ENCODE data around the gene P3H4. TPM values are rescaled to one million over a fixed set of nuclear protein-coding genes. Genes with fewer than 3 reads are reported as not detected.

P3H4 gene
- total RNA-seq, 5 donors from 2014 or later (not counting 1 experiment from before 2014, with no cell fraction given): 2.9 to 11.0 (median 7.7) TPM

DNA sequence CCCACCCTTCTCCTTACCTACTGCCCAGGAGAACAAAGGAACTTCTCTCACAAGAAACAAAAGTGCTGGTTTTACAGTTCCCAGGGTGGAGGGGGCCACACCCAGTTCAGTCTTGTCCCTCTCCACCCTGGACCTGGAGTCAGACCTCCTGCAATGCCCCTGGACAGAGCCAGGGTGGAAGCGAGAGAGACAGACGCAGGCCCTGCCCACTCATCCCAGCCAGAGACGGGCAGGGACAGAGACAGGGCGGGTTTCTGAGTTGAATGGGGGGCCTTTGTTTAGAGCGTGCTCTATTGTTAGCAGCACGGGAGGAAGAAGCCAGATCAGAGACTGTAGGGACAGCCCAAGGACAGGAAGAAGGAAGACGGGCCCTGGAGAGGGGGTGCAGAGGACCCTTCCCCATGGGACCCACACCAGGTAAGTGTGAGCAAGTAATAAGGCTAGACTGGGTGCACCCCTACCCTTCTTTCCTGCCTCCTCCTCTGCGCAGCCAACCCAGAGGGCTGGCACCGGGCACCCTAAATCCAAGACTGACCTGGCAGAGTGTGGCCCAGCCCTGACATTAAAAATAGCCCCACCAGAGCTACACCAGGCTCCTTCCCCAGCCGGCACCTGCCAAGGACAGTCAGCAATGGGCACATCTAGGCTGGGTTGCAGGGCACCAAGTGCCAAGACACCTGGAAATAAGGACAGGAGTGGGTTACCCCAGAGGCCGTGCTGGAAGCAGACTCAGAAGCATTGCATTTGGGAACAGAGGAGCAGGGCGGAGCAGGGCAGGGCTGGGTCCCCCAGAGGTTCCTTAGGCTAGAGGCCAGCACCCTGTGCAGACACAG lies 36.1 kb downstream of the P3H4 start:
- H3K4me3 Mint-ChIP-seq: no peak overlapping the region
- Histone ChIP-seq H3K36me3 (ENCODE audit: control insufficient read depth in 2 of 2, extremely low read depth in 1 of 2, insufficient read depth in 1 of 2, low read length in 1 of 2) (peaks cover 0 to 3% of the 10 kb centered on the region in 2 donors), H3K4me3 (ENCODE audit: control insufficient read depth in 1 of 2, extremely low read depth in 1 of 2, low read length in 1 of 2) (no peak overlapping the region), H3K4me1 (ENCODE audit: control insufficient read depth in 1 of 2, extremely low read depth in 1 of 2, insufficient read depth in 2 of 2, low read length in 2 of 2) (no peaks in the 10 kb centered on the region), H3K27ac (ENCODE audit: low read length) (no peak overlapping the region), H3K9me3 (no peaks in the 10 kb centered on the region), H3K27me3 (replicated peaks in 1 of 2; ENCODE audit: control insufficient read depth in 2 of 2, extremely low read depth in 1 of 2, insufficient read depth in 2 of 2, low read length in 1 of 2) (peaks cover 0 to 55% of the 10 kb centered on the region in 2 experiments)
- no peaks in the 10 kb centered on the region for H3K36me3 Mint-ChIP-seq
- H3K27me3 Mint-ChIP-seq: peaks cover 0 to 14% of the 10 kb centered on the region in 2 donors
- ChIA-PET POLR2A (no interaction called here), CTCF (no interaction called here)
- no peak overlapping the region for H3K27ac Mint-ChIP-seq
- peaks cover 3 to 5% (median 4%) of the 10 kb centered on the region in 3 donors for H3K4me1 Mint-ChIP-seq
- no peaks in the 10 kb centered on the region for H3K9me3 Mint-ChIP-seq
- WGBS (ENCODE audit: insufficient coverage): 89% methylated on average over 10 of the region's 12 CpGs
- DNase-seq (no peak), ATAC-seq (replicated peaks in 1 of 4) (no peak)

DNA sequence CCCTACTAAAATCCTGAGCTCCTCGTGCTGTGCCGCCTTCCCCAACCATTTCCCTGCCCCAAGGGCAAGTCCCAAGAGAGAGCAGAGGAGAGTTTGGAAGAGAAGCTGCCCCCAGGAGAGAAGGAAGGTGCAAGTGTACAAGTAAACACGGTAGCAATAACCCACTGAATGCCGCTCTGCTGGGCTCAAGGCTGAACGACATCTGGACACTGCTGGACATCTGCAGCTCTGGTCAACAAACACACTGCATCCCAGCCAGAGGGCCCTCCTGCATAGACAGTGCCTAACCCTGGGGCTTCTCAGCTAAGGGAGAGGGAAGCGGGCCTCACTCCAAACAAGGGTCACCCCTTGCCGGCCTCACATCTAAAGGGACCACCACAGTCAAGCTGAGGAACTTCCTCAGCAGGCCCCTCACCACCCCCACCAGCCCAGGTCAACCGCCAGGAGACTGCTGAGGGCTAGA lies 38.0 kb downstream of the P3H4 start:
- WGBS (ENCODE audit: insufficient coverage): no CpG with 5 or more reads among the region's 8 CpGs
- Histone ChIP-seq H3K27me3 (replicated peaks in 1 of 2; ENCODE audit: control insufficient read depth in 2 of 2, extremely low read depth in 1 of 2, insufficient read depth in 2 of 2, low read length in 1 of 2) (peaks cover 0 to 46% of the 10 kb centered on the region in 2 experiments), H3K4me1 (ENCODE audit: control insufficient read depth in 1 of 2, extremely low read depth in 1 of 2, insufficient read depth in 2 of 2, low read length in 2 of 2) (no peaks in the 10 kb centered on the region), H3K36me3 (ENCODE audit: control insufficient read depth in 2 of 2, extremely low read depth in 1 of 2, insufficient read depth in 1 of 2, low read length in 1 of 2) (peaks cover 0 to 3% of the 10 kb centered on the region in 2 donors), H3K27ac (ENCODE audit: low read length) (no peak overlapping the region), H3K9me3 (no peaks in the 10 kb centered on the region), H3K4me3 (ENCODE audit: control insufficient read depth in 1 of 2, extremely low read depth in 1 of 2, low read length in 1 of 2) (no peak overlapping the region)
- Mint-ChIP-seq H3K27me3 (peaks cover 0 to 12% of the 10 kb centered on the region in 2 donors), H3K4me1 (peaks cover 3 to 5% (median 4%) of the 10 kb centered on the region in 3 donors), H3K9me3 (no peaks in the 10 kb centered on the region), H3K4me3 (no peak overlapping the region), H3K27ac (no peak overlapping the region), H3K36me3 (no peaks in the 10 kb centered on the region)
- POLR2A ChIA-PET: no interaction called here
- DNase-seq: no peak
- CTCF ChIA-PET: interaction anchor here in 1 of 2 donors (0.6 kb wide), 1 partner anchor 26 kb away, joined by 3 read pairs; no protein-coding TSS in a partner anchor
- ATAC-seq (replicated peaks in 1 of 4): no peak

DNA sequence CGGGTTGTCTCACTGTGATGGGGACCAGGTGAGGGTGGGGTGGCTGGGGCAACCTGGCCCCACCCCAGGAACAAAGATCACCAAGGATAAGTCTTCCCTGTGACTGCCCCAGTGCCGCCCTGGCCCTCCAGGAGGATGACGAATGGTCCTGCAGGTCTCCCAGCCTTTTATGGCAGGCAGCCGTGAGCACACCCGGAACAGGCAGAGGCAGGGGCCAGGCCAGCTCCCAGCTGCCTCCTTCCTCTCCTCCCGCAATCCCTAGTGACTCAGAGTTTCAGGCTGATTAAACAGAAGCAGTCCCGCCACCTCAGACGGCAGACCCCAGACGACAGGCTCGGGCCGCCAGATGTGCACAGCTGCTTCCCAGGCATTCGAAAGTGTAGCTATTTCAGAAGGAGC lies 38.6 kb downstream of the P3H4 start:
- DNase-seq (no peak), ATAC-seq (replicated peaks in 1 of 4) (no peak)
- POLR2A ChIA-PET: no interaction called here
- no peak overlapping the region for H3K4me3 ChIP-seq (ENCODE audit: control insufficient read depth in 1 of 2, extremely low read depth in 1 of 2, low read length in 1 of 2)
- H3K36me3 Mint-ChIP-seq: no peaks in the 10 kb centered on the region
- H3K27me3 ChIP-seq (replicated peaks in 1 of 2; ENCODE audit: control insufficient read depth in 2 of 2, extremely low read depth in 1 of 2, insufficient read depth in 2 of 2, low read length in 1 of 2): peaks cover 0 to 44% of the 10 kb centered on the region in 2 experiments
- no peaks in the 10 kb centered on the region for H3K4me1 ChIP-seq (ENCODE audit: control insufficient read depth in 1 of 2, extremely low read depth in 1 of 2, insufficient read depth in 2 of 2, low read length in 2 of 2)
- peaks cover 0 to 12% of the 10 kb centered on the region in 2 donors for H3K27me3 Mint-ChIP-seq
- WGBS (ENCODE audit: insufficient coverage): 88% methylated on average over 12 of the region's 12 CpGs
- CTCF ChIA-PET: interaction anchor here in 1 of 2 donors (0.6 kb wide), 1 partner anchor 26 kb away, joined by 3 read pairs; no protein-coding TSS in a partner anchor
- no peak overlapping the region for H3K4me3 Mint-ChIP-seq
- H3K27ac ChIP-seq (ENCODE audit: low read length): no peak overlapping the region
- no peaks in the 10 kb centered on the region for H3K9me3 ChIP-seq
- peaks cover 0 to 3% of the 10 kb centered on the region in 2 donors for H3K36me3 ChIP-seq (ENCODE audit: control insufficient read depth in 2 of 2, extremely low read depth in 1 of 2, insufficient read depth in 1 of 2, low read length in 1 of 2)
- H3K27ac Mint-ChIP-seq: no peak overlapping the region
- peaks cover 3 to 5% (median 4%) of the 10 kb centered on the region in 3 donors for H3K4me1 Mint-ChIP-seq
- no peaks in the 10 kb centered on the region for H3K9me3 Mint-ChIP-seq

DNA sequence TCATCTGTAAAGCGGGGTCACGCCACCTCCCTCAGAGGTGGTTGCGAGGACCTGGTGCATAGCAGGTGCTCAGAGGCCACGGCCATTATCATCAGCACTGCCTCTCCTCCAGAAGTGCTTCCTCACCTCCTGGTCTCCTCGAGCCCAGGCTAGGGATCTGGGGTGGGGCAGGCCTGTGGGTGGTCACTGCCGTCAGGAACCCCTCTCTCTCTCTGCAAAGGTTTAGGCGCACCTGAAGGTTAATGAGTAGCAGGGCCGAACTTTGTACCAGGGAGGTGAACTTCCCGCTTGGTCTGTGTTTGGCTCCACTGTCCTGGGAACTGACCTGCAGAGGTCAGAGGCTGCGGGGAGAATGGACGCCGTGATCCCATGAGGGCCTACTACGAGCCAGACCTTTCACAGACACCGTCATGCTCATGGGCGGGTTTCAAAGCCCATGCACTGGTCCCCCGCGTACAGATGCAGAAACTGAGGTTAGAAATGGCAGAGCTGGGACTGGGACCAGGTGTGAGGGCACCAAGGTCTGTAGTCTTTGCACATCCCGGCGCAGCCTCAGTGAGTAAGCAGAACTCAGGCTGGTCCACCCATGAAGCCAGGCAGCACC lies 39.1 kb downstream of the P3H4 start:
- no peaks in the 10 kb centered on the region for H3K9me3 ChIP-seq
- H3K27ac Mint-ChIP-seq: no peak overlapping the region
- H3K4me3 ChIP-seq (ENCODE audit: control insufficient read depth in 1 of 2, extremely low read depth in 1 of 2, low read length in 1 of 2): no peak overlapping the region
- DNase-seq: no peak
- H3K27me3 ChIP-seq (replicated peaks in 1 of 2; ENCODE audit: control insufficient read depth in 2 of 2, extremely low read depth in 1 of 2, insufficient read depth in 2 of 2, low read length in 1 of 2): peaks cover 0 to 42% of the 10 kb centered on the region in 2 experiments
- POLR2A ChIA-PET: no interaction called here
- no peak overlapping the region for H3K27ac ChIP-seq (ENCODE audit: low read length)
- peaks cover 0 to 3% of the 10 kb centered on the region in 2 donors for H3K36me3 ChIP-seq (ENCODE audit: control insufficient read depth in 2 of 2, extremely low read depth in 1 of 2, insufficient read depth in 1 of 2, low read length in 1 of 2)
- peaks cover 0 to 12% of the 10 kb centered on the region in 2 donors for H3K27me3 Mint-ChIP-seq
- peaks cover 3 to 5% (median 4%) of the 10 kb centered on the region in 3 donors for H3K4me1 Mint-ChIP-seq
- H3K4me3 Mint-ChIP-seq: no peak overlapping the region
- no peaks in the 10 kb centered on the region for H3K9me3 Mint-ChIP-seq
- 88% methylated on average over 14 of the region's 19 CpGs for WGBS (ENCODE audit: insufficient coverage)
- CTCF ChIA-PET: no interaction called here
- no peaks in the 10 kb centered on the region for H3K36me3 Mint-ChIP-seq
- ATAC-seq (replicated peaks in 1 of 4): no peak
- no peaks in the 10 kb centered on the region for H3K4me1 ChIP-seq (ENCODE audit: control insufficient read depth in 1 of 2, extremely low read depth in 1 of 2, insufficient read depth in 2 of 2, low read length in 2 of 2)

DNA sequence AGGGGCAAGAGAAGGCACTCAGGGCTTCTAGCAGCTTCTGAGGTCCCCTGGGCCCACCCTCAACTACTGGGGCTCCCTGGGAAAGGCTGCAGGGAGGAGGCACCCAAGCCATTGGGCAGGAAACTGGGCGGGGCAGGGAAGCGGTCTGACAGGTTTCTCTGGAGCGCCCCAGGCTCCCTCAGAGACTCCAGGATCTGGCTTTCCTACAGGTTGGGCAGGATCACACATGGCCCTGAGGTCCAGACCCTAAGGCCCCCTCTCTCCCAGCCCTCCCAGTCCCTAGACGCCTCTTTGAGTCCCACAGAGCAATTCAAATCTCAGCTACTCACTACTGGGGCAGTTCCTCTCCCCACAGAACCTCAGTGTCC lies 39.5 kb downstream of the P3H4 start:
- H3K4me3 Mint-ChIP-seq: no peak overlapping the region
- ChIA-PET POLR2A (no interaction called here), CTCF (no interaction called here)
- Histone ChIP-seq H3K27ac (ENCODE audit: low read length) (no peak overlapping the region), H3K36me3 (ENCODE audit: control insufficient read depth in 2 of 2, extremely low read depth in 1 of 2, insufficient read depth in 1 of 2, low read length in 1 of 2) (peaks cover 0 to under 1% of the 10 kb centered on the region in 2 donors), H3K4me1 (ENCODE audit: control insufficient read depth in 1 of 2, extremely low read depth in 1 of 2, insufficient read depth in 2 of 2, low read length in 2 of 2) (no peaks in the 10 kb centered on the region), H3K27me3 (replicated peaks in 1 of 2; ENCODE audit: control insufficient read depth in 2 of 2, extremely low read depth in 1 of 2, insufficient read depth in 2 of 2, low read length in 1 of 2) (peaks cover 0 to 37% of the 10 kb centered on the region in 2 experiments), H3K4me3 (ENCODE audit: control insufficient read depth in 1 of 2, extremely low read depth in 1 of 2, low read length in 1 of 2) (no peak overlapping the region), H3K9me3 (no peaks in the 10 kb centered on the region)
- no peaks in the 10 kb centered on the region for H3K36me3 Mint-ChIP-seq
- 82% methylated on average over 4 of the region's 4 CpGs for WGBS (ENCODE audit: insufficient coverage)
- ATAC-seq (replicated peaks in 1 of 4) (no peak), DNase-seq (no peak)
- peaks cover 3 to 5% (median 4%) of the 10 kb centered on the region in 3 donors for H3K4me1 Mint-ChIP-seq
- H3K27me3 Mint-ChIP-seq: peaks cover 0 to 12% of the 10 kb centered on the region in 2 donors
- no peaks in the 10 kb centered on the region for H3K9me3 Mint-ChIP-seq
- H3K27ac Mint-ChIP-seq: no peak overlapping the region

DNA sequence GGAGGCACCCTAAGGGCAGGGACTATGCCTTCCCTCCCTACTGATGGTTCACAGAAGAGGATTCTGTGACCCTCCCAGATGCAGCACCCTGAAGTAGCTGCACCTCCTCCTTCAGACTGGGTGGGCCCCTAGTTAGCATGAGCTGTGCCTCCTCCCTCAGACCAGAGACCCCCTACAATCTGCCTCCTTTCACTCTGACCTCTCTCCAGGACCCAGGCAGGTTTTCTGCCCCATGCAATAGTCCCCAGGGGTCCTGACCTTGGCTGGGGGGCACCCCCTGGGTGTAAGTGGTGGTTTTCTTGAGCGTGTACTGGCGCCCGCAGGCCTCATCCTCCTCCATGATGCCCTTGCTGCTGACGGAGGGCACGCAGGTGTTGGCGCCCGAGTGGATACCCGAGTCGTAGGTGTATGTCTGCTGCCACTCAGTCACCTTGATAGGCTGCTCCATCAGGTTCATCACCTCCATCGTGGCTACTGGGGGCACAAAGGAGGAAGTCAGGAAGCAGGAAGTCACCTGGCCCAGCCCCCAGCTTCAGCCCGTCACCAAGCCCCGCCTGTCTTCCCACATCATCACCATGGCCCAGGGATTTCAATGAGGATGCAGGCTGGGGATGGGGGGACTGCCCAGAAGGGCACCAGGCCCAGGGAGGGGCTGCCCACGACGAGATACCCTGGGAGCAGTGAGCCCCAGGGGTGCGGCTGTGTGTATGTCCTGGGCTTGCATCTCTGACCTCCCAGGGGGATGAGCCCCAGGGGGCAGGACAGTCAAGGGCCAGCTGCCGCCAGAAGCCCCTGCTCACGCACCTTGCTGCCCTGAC lies 40.2 kb downstream of the P3H4 start:
- Histone ChIP-seq H3K27ac (ENCODE audit: low read length) (no peak overlapping the region), H3K27me3 (replicated peaks in 1 of 2; ENCODE audit: control insufficient read depth in 2 of 2, extremely low read depth in 1 of 2, insufficient read depth in 2 of 2, low read length in 1 of 2) (peaks cover 0 to 33% of the 10 kb centered on the region in 2 experiments), H3K4me1 (ENCODE audit: control insufficient read depth in 1 of 2, extremely low read depth in 1 of 2, insufficient read depth in 2 of 2, low read length in 2 of 2) (no peaks in the 10 kb centered on the region), H3K9me3 (no peaks in the 10 kb centered on the region), H3K4me3 (ENCODE audit: control insufficient read depth in 1 of 2, extremely low read depth in 1 of 2, low read length in 1 of 2) (no peak overlapping the region), H3K36me3 (ENCODE audit: control insufficient read depth in 2 of 2, extremely low read depth in 1 of 2, insufficient read depth in 1 of 2, low read length in 1 of 2) (no peaks in the 10 kb centered on the region)
- 79% methylated on average over 13 of the region's 17 CpGs for WGBS (ENCODE audit: insufficient coverage)
- Mint-ChIP-seq H3K27ac (no peak overlapping the region), H3K4me3 (no peak overlapping the region), H3K27me3 (peaks cover 0 to 12% of the 10 kb centered on the region in 2 donors), H3K4me1 (peaks cover 3 to 5% (median 4%) of the 10 kb centered on the region in 3 donors), H3K36me3 (no peaks in the 10 kb centered on the region), H3K9me3 (no peaks in the 10 kb centered on the region)
- ATAC-seq (replicated peaks in 1 of 4) (no peak), DNase-seq (no peak)
- POLR2A ChIA-PET: interaction anchor here in 1 of 2 donors (0.6 kb wide), 1 partner anchor 14 kb away, joined by 3 read pairs; no protein-coding TSS in a partner anchor
- CTCF ChIA-PET: no interaction called here

All from T-cell (primary cell).